Inflammatory macrophage treated with lipopolysaccharide for 4 hours (primary cell): ENCODE measurements around the gene TMEM272.
A peak's percentile ranks its signal among the peaks of the same experiment; 100 is the strongest.

Source experiments
- DNase-seq: peaks from one replicate; pipeline ENCODE4 v3.0.0-alpha.2; 2020

The TMEM272 gene

GRCh38 chr13:51844862-51845573 is at the start of gene TMEM272:
TSS of gene TMEM272 (minus strand) at chr13:51845177. CDS start at chr13:51838530, 6,647 bp downstream.
- peak; percentile 42 for DNase-seq

- no peak for DNase-seq
These were observed 49.3 kb upstream of the TMEM272 start for GRCh38 chr13:51894239-51894638.

DNA sequence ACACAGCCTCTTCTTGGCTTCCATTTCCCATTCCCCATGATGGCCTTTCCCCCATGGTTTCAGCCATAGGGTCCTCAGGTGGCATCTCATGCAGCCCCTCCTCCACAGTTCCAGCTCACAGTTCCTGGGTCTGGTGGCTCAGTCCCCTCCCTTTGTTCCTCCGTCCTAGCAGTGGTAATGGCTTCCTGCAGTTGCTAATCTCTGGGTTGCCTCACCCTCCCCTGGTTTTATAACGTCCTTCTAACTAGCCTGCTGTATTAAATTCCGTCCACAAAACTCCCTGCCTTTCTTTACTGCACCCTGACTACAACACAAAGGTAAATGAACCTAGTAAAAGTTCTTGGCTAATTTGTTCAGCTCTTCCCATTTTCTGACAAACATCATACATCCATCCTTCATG is 47.7 kb upstream of the TMEM272 start:
- DNase-seq, result no peak

GRCh38 chr13:51887468-51887867 is 42.5 kb upstream of the TMEM272 start:
- no peak for DNase-seq

DNA sequence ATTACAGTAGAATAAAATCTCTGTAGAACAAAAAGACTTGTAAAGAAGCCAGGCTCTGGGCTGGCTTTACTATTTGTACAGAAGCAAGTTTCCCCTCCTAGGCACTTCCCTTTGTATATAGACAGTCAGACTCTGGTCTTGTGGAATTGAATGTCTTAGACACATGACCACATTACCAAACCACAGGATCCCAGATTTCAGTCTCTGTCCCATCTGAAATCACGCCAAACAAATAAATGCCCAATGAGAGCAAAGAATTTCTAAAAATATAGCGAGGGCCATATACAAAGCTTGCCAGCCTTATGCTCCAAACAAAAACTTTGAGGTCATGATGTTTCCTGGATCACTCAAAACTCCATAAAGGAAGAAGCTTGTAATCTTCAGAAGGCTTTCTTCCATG is 40.7 kb upstream of the TMEM272 start:
- peak; percentile 10 for DNase-seq

DNA sequence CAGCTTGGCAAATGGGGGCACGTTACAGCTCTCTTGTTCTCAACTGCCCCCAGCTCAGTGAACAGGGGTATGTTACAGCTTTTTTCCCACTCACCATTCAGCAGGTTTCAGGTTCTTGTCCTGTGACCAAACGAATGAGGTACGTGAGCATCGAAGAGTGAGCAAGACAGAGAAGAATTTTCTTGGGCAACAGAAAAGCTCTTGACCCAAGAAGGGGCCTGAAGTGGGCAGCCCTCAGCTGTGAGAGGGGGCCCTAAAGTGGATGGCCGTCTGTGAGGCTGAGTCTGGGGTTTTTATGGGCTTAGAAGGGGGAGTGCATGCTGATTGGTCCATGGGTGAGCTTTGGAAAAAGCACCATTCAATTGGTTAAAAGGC is 38.2 kb upstream of the TMEM272 start:
- no peak for DNase-seq

DNA sequence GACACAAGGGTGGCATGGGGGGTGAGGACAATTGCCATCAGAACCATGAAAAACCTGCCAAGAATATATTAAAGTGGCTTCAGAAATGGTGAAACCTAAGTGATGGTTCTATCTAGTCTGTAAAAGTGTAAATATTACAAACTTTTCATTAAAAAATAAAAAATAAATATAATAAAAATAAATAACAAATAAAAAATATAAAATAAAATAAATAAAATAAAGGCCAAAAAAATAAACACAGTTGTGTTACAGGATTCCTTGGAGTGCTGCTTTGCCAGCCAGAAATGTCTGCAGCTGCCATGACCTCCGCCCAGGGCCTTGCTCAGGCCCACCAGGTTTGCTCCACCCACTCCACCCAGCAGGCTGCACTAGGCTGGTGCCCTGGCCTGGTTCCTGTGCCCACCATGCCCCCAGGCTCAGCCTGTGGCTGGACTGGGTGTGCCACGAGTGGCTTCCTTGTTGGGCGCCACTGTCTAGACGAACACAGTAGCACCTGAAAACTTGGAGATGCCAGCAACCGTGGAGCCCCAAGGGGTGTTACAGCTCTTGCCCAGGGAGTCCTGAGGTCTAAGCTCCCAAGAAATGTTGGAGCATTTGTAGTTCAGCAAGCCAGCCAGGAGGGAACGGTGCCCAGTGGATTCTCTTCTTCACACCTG is 37.7 kb upstream of the TMEM272 start:
- DNase-seq, result no peak

DNA sequence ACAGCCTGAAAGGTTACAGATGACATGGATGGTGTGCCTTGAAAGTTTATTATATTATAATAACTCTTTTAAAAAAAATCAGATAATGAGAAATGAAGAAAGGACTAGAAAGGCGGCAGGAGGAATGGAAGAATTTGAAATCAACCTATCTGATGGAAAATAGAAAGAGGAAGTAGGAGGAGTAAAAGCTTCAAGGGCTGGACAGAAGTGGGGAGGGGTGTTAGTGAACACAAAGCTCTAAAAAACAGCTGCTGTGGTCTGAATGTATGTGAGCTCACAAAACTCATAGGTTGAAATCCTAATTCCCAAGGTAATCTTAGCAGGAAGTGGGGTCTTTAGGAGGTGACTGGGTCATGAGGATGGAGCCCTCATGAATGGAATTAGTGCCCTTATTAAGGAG is 36.3 kb upstream of the TMEM272 start:
- DNase-seq, result no peak

DNA sequence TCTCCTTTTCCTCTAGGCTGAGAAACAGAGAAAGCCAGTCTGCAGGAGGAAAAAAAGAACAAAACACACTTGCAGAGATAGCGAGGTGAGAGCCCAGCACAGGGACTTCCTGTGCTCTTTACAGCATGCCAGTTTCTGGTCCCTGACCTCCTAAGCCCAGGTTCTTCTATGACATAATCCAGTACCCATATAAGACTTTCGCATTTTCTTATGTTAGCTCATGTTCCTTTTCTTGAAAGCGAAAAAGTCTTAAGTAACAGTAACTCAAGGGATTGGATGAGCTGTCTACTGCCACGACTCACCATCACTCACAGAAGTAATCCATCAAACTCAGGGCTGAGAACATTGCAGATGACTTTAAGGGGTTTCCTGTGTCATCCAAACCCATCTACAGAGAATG is 34.2 kb upstream of the TMEM272 start:
- DNase-seq, result no peak

GRCh38 chr13:51874651-51875050 is 29.7 kb upstream of the TMEM272 start:
- DNase-seq, result no peak

- DNase-seq, result no peak
These were observed 28.9 kb upstream of the TMEM272 start for GRCh38 chr13:51873837-51874236.

DNA sequence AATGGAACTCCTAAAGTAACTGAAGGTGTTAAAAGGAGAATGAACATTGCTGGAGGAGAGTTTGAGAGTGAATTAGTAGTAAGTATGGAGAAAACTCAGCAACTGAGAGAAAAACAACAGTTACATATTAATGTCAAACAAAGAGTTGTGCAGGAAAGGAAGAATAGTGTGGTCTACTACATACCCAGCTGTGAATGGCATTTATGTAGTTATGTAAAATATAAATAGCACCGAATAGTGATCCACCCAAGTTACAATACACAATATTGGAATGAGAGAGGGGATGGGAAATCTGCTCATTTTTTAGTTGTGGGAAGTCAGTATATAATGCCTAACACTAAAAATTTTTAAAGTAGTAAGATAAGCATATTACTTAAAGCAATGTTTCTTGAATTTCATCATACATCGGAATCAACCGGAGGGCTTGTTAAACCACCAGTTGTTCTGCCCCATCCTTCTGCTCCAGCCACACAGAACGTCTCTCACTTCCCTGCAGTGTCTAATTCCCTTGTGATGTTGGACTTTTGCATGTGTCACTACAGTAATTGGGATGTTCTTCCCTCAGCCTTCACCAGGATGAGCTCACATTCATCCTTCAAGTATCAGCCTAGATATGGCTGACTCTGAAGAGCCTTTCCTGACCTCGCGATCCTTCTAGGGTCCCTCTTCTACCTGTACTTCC is 28.3 kb upstream of the TMEM272 start:
- no peak for DNase-seq

DNA sequence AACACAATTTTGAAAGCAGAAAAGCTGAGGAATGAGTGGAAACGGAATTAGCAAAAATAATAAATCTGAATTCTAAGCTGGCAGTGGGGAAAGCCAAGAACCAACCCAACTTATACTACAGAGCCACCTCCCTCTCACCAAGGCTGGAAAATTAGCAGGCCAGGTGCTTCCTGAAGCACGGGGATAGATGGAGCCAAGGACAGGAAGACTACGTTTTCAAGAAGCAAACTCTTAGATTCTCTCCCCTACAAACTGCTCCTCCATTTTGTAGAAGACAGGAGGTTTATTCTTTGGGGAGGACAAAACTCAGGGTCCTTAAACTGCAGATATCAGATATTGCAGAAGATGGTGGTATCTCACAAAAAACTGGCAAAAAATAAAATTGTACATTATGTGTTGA is 25.6 kb upstream of the TMEM272 start:
- DNase-seq, result no peak

DNA sequence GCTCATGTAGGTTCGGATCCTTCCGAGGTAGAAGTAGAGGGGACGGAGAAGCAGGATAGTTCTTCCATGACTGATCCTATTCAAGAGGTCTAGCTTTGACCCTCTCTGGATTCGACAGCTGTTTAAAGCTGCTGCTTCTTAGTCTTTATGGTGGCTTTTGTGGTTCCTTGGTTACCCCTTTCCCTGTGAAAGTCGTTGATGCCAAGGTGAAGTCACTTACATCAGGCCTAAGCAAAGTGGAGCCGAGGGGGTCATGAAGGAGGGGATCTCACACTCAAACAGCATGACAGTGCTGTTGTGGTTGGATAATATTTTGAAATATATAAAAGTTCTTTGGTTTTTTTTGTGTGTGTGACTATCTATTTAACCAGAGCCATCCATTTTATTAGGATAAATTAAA is 24.9 kb upstream of the TMEM272 start:
- DNase-seq, result no peak

DNA sequence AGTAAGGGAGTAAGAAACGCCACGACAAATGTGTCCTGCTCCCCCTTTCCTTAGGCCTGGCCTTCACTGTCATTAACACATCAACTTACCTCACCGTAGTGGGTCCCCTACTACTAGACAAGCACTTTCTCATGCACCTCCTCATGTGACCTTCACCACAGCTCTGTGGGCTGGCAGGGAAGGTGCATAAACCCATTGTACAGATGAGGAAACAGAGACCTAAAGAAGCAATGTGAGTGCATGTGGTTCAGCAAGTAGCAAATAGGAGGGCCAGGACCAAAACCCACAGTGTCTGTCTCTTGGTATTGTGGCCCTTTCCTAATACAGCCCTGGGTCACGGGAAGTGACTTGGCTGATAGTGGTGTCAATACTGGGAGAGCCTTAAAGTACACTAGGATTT is 22.1 kb upstream of the TMEM272 start:
- no peak for DNase-seq

GRCh38 chr13:51865838-51866237 is 20.9 kb upstream of the TMEM272 start:
- DNase-seq, result no peak

- DNase-seq, result no peak
These were observed 18.0 kb upstream of the TMEM272 start for GRCh38 chr13:51862957-51863356.

GRCh38 chr13:51861723-51862300 is 16.8 kb upstream of the TMEM272 start, which contains the start of gene CCDC70:
TSS of gene CCDC70 (plus strand) at chr13:51861969. CDS start at chr13:51865412, 3,443 bp downstream.
- DNase-seq, result no peak

DNA sequence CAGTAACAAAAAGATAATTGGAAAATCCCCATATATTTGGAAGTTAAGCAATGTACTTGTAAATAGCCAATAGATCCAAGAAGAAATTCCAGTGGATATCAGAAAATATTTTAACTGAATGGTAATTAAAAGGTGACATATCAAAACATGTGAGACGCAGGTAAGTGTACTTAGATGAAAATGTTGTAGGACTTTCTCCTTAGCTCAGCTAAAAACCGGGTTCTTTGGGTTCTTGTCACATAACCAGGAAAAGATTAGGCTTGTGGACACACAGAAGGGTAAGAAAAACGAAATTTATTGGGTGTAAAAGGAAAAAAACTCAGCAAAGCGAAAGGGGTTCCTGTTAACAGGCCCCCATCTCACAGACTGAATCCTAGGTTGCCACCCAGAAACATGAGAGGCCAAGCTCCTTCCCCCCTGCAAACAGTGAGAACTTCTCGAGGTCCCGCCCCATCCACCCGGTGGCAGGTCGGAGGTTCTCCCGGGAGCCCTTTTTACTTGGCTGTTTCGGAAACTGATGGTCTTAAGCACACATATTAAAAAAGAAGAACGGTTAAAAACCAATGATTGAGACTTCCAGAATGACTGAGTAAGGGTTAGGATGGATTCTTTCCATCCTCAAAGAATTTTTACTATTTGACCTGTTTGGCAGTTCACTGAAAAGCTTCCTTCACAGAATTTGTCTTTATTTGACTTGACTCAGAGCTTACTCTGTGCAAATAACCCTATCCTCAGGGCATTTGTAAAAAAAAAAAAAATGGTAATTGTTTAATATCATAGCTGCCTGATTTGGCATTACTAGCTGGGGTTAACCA is 13.7 kb upstream of the TMEM272 start:
- DNase-seq, result no peak

- no peak for DNase-seq
These were observed 12.0 kb upstream of the TMEM272 start for GRCh38 chr13:51856998-51857397.

DNA sequence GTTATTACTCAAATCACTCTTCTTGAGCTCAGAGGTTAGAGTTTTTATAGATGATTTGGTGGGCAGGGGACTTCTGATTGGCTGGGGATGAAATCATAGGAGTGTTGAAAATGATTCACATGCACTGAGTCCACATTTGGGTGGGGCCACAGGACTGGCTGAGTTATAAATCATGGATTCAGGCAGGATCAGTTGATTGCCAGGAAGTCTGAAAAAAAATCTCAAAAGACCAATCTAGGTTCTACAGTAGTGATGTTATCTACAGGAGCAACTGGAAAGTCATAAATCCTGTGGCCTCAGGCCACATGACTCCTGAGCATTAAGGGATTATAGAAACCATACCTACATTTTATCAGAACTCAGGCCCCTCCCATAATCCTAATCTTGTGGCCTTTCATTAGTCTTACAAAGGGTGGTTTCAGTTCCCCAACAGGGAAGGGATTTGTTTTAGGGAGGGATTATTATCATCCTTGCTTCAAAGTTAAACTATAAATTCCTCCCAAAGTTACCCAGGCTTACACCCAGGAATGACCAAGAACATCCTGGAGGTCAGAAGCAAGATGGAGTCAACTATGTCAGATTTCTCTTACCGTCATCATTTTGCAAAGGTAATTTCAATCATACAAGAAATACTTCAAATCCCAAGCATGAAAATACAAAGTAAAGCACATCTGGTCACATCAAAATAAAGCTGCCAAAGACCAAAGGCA is 11.2 kb upstream of the TMEM272 start:
- no peak for DNase-seq
